K562 (cell line): Measurements from ENCODE around the gene C1orf116. TPM values are rescaled to one million over a fixed set of nuclear protein-coding genes. Genes with fewer than 3 reads are reported as not detected.

Experiments
- ATAC-seq: fragments of 200-7000 bp; cut with Tn5 transposase; 3 replicates; pipeline ENCODE4 v1.9.1; 2020; ENCODE audit warnings: moderate library complexity
- BruUV-seq: library from RNA; stranded (reverse); fragments of 400-500 nt; replicated peaks from 2 replicates; lab custom pipeline; 2021; lab: Mats Ljungman, UMichigan
- CTCF ChIA-PET: fragments of 300-600 bp; formaldehyde crosslinking; extraction: SDS; loops from one replicate; lab custom pipeline; 2021; ENCODE audit warnings: low intra/inter-chr PET ratio; lab: Yijun Ruan, JAX
- POLR2A ChIA-PET: fragments of 300-600, 350-650 bp; sonication (Branson Sonifier 250); formaldehyde crosslinking; extraction: SDS; loops from one replicate; lab custom pipeline; 2021; ENCODE audit warnings: antibody characterized with exemption, inconsistent platforms; lab: Yijun Ruan, JAX
- DNase-seq, 4 experiments: peaks; one replicate each; pipeline versions ENCODE4 v3.0.0 to v3.0.0-alpha.2; 2011 to 2018; ENCODE audit warnings: low spot score in 3 of 4, mixed read lengths in 3 of 4; ENCODE audit errors: extremely low read depth in 1 of 4
- FAIRE-seq: peaks from 2 replicates; lab custom pipeline; 2011; peaks lifted over from hg19 to GRCh38; lab: Jason Lieb, UNC
- H2AFZ ChIP-seq: 2 replicates; pipeline ENCODE4 v1.6.0; 2011; ENCODE audit warnings: low read depth, low read length, control low read depth, inconsistent platforms
- H3K27ac ChIP-seq: fragments of 200-600 bp; 3 replicates; pipeline ENCODE4 v1.8.0; 2011; ENCODE audit warnings: low read depth, mild to moderate bottlenecking, control low read depth, inconsistent platforms, low read length, moderate library complexity, mixed read lengths; ENCODE audit errors: extremely low read depth
- H3K27me3 ChIP-seq, 2 experiments: fragments of 300-600 bp in 1 of 2; 2 replicates in 1 of 2; 3 replicates in 1 of 2; pipeline versions ENCODE4 v1.6.0 to v1.8.0; 2011; ENCODE audit warnings: inconsistent platforms in 2 of 2, low read length in 2 of 2, mild to moderate bottlenecking in 1 of 2, mixed read lengths in 1 of 2, moderate library complexity in 1 of 2; ENCODE audit not compliant: control insufficient read depth in 2 of 2, insufficient read depth in 2 of 2
- H3K36me3 ChIP-seq: fragments of 300-600 bp; 3 replicates; pipeline ENCODE4 v1.8.0; 2011; ENCODE audit warnings: mild to moderate bottlenecking, low read length, inconsistent platforms; ENCODE audit not compliant: control insufficient read depth, insufficient read depth
- H3K4me1 ChIP-seq, 2 experiments: fragments of 200-600 bp in 1 of 2; replicated peaks in 1 of 2; 2 replicates in 1 of 2; 3 replicates in 1 of 2; pipeline versions ENCODE4 v1.5.1 to v1.8.0; 2011; ENCODE audit warnings: inconsistent platforms in 2 of 2, low read length in 2 of 2, mild to moderate bottlenecking in 1 of 2, mixed read lengths in 1 of 2, moderate library complexity in 1 of 2; ENCODE audit not compliant: control insufficient read depth in 2 of 2, insufficient read depth in 2 of 2
- H3K4me2 ChIP-seq: 2 replicates; pipeline ENCODE4 v1.6.1; 2011; ENCODE audit warnings: low read length, control low read depth, inconsistent platforms, mixed read lengths; ENCODE audit not compliant: insufficient read depth
- H3K4me3 ChIP-seq: fragments of 200-600 bp; sonication (generic), shearing (Covaris generic); 2 replicates; pipeline ENCODE4 v1.5.1; 2016; ENCODE audit warnings: control low read depth, inconsistent platforms
- H3K79me2 ChIP-seq: fragments of 200-600 bp; 3 replicates; pipeline ENCODE4 v1.8.0; 2011; ENCODE audit warnings: low read length, inconsistent platforms; ENCODE audit not compliant: control insufficient read depth, insufficient read depth
- H3K9ac ChIP-seq, 2 experiments: 2 replicates each; pipeline versions ENCODE4 v1.6.0 to v1.6.1; 2011; ENCODE audit warnings: low read depth in 2 of 2, low read length in 2 of 2, control low read depth in 1 of 2, inconsistent platforms in 1 of 2, mild to moderate bottlenecking in 1 of 2, mixed read lengths in 1 of 2; ENCODE audit not compliant: insufficient read depth in 1 of 2
- H3K9me1 ChIP-seq: one replicate; pipeline ENCODE4 v1.6.0; 2011; ENCODE audit warnings: inconsistent platforms, mild to moderate bottlenecking, low read length, moderate library complexity; ENCODE audit not compliant: control insufficient read depth, insufficient read depth
- H3K9me3 ChIP-seq: replicated peaks from 2 replicates; pipeline ENCODE4 v1.5.1; 2011; ENCODE audit warnings: low read depth, low read length, inconsistent platforms; ENCODE audit not compliant: control insufficient read depth, insufficient read depth
- H4K20me1 ChIP-seq: replicated peaks from 2 replicates; pipeline ENCODE4 v1.6.1; 2011; ENCODE audit warnings: low read length, inconsistent platforms, mixed read lengths; ENCODE audit not compliant: control insufficient read depth, insufficient read depth
- NR2C2 ChIP-seq, 2 experiments: fragments of 200-800 bp in 1 of 2; sonication (Bioruptor generic) in 1 of 2; sonication (generic) in 1 of 2; formaldehyde crosslinking in 1 of 2; IDR thresholded peaks; 2 replicates each; pipeline versions ENCODE4 v1.6.1 to v1.8.0; 2016 to 2022; ENCODE audit warnings: mild to moderate bottlenecking in 1 of 2, missing compliant biosample characterization in 1 of 2, missing genetic modification characterization in 1 of 2, missing genetic modification reagents in 1 of 2
- WGBS: fragments of 100-300 bp; shearing (Covaris generic); methylation state at CpG from one replicate; pipeline ENCODE4 v1.1.6; 2016; ENCODE audit warnings: low coverage, mixed read lengths; ENCODE audit not compliant: insufficient coverage; ENCODE audit errors: missing lambda C conversion rate; 5-methylcytosine and 5-hydroxymethylcytosine counted together
- in situ Hi-C: fragments of 300-500 bp; cut with MboI; formaldehyde crosslinking; loops from 4 replicates; pipeline ENCODE4 v1.15.0; 2018; ENCODE audit warnings: inconsistent platforms, mixed read lengths
- intact Hi-C: fragments of 100-400 bp; cut with micrococcal nuclease; formaldehyde crosslinking; loops from 2 replicates; pipeline ENCODE4 v1.14.2; 2022
- polyA plus RNA-seq, 8 experiments: library from polyadenylated mRNA; depleted of rRNA in 4 of 8; stranded (reverse) in 5 of 8; unstranded in 3 of 8; fragments of >200 nt; fragmentation: Nextera tagmentation in 2 of 8; fragmentation: Illumina TruSeq in 1 of 8; extraction: Ambion mirVana in 2 of 8; extraction: Trizol in 1 of 8; gene quantifications; 2 replicates each; pipeline versions ENCODE4 v1.2.1 to v1.2.3, GENCODE V29; 2011 to 2014; ENCODE audit warnings: inconsistent platforms in 1 of 8, missing spikeins in 1 of 8
- total RNA-seq, 7 experiments: library from RNA; depleted of rRNA in 6 of 7; stranded (reverse); fragments of >200 nt in 6 of 7; fragmentation: Illumina TruSeq in 2 of 7; extraction: Trizol in 2 of 7; gene quantifications; 2 replicates each; pipeline versions ENCODE4 v1.2.1 to v1.2.3, GENCODE V29; 2011 to 2021; ENCODE audit warnings: low replicate concordance in 1 of 7
- TF ChIP-seq, protein P1 (sequence below): fragments of 450-650 bp; formaldehyde crosslinking; IDR thresholded peaks from 2 replicates; pipeline ENCODE4 v1.4.0; 2020; ENCODE audit warnings: mild to moderate bottlenecking
- TF ChIP-seq, protein P2 (sequence below), 3 experiments: IDR thresholded peaks in 2 of 3; conservative IDR thresholded peaks in 1 of 3; 2 replicates each; pipeline ENCODE4 v1.5.1; 2011 to 2012; ENCODE audit warnings: low read length in 3 of 3, mild to moderate bottlenecking in 3 of 3, control low read depth in 2 of 3, improper control_type of control experiment in 1 of 3, inconsistent platforms in 1 of 3, low read depth in 1 of 3, mixed read lengths in 1 of 3, moderate library complexity in 1 of 3; ENCODE audit not compliant: insufficient read depth in 2 of 3
- TF ChIP-seq, protein P3 (sequence below): fragments of 450-650 bp; formaldehyde crosslinking; IDR thresholded peaks from 2 replicates; pipeline ENCODE4 v1.4.0; 2020; ENCODE audit warnings: mild to moderate bottlenecking, moderate library complexity

C1orf116 gene
- total and polyA plus RNA-seq, 9 of the 15 experiments (the other 6 are each of a cell fraction or from before 2014, with no cell fraction given): 0.62 to 3.0 (median 0.95) TPM

DNA sequence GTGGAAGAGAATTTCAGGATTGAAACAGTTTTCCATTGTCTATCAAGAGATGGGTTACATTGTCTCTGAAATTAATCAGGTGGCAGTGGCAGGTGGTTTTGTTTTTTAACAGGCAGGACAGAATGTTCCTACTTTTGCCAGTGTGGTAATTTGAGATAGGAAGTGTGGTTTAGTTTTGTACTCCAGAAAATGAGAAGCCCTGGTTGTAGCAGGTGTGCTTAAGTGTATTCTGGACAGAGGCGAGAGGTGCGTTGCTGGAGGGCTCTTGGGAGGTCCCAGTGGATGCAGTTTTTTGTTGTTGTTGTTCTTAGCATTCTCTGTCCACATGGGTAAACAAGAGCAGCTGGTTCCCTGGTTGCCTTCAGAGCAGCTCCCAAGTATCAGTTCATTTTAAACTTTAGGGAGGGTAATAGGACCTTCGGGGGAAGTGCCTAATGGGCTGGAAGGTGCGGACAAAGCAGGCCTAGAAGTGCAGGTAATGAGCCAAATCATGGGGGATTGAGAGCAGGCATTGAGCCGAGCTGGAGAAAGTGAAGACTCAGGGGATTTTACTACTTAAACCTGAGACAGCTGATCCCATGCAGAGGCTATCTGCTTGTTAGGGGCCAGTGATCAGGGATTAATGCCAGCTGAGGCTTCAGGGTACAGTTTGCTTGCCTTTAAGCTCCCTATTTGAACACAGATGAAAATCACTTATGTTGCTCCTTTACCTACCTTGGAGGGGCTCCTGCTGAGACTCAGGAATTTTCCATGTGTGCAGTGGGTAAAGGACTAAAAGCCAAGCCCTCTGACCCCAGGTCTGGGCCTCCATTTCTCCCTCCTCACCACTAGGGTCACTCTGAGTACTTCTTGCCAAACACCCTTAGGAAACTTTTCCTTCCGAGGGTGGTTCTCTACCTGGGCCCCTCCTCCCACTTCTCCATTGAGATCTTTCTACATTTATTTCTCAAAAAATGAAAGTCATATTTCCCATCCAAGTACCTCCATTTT, 26.6 kb upstream of the C1orf116 start:
- FAIRE-seq (no peak), ATAC-seq (peak; percentile 82), DNase-seq (peak in 3 of 4 experiments; percentile 43 to 51 (median 43))
- H3K4me2 ChIP-seq: no peak overlapping the region
- ChIA-PET CTCF (no interaction called here), POLR2A (interaction anchor here (0.6 to 1.0 kb wide), 4 partner anchors 26 to 651 kb away, joined by 3 to 4 read pairs (median 3); partner anchors contain the start of gene C1orf116)
- H3K27me3 ChIP-seq: no peaks in the 10 kb centered on the region
- peaks cover under 1 to 17% of the 10 kb centered on the region in 2 experiments; a peak in 4 of 5 replicates for H3K4me1 ChIP-seq
- no peak overlapping the region for H3K27ac ChIP-seq
- in situ Hi-C loops (no loop called here), intact Hi-C loops (loop anchor here (10.0 kb wide), 1 partner anchor 586 kb away; the partner anchor contains the start of gene CR1L)
- no peaks in the 10 kb centered on the region for H3K9me3 ChIP-seq
- H3K79me2 ChIP-seq: no peaks in the 10 kb centered on the region
- H2AFZ ChIP-seq: no peak overlapping the region
- no peaks in the 10 kb centered on the region for H4K20me1 ChIP-seq
- no peak overlapping the region; a peak in 1 of 4 replicates for H3K9ac ChIP-seq
- peaks cover 5% of the 10 kb centered on the region for H3K9me1 ChIP-seq
- 75% methylated on average over 6 of the region's 6 CpGs for WGBS
- BruUV-seq: no TSS peak
- H3K4me3 ChIP-seq: no peak overlapping the region
- TF ChIP-seq NR2C2 (CRISPR knock-in tag; IDR thresholded peaks at IDR 0.05) (no peak), NR2C2 (tag; IDR thresholded peaks at IDR 0.05) (0 out of 2 replicates have a peak, but pooled peaks have one; percentile 18)
- TF ChIP-seq, protein P1, sequence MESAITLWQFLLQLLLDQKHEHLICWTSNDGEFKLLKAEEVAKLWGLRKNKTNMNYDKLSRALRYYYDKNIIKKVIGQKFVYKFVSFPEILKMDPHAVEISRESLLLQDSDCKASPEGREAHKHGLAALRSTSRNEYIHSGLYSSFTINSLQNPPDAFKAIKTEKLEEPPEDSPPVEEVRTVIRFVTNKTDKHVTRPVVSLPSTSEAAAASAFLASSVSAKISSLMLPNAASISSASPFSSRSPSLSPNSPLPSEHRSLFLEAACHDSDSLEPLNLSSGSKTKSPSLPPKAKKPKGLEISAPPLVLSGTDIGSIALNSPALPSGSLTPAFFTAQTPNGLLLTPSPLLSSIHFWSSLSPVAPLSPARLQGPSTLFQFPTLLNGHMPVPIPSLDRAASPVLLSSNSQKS (CRISPR knock-in tag): no peak
- TF ChIP-seq, protein P2, sequence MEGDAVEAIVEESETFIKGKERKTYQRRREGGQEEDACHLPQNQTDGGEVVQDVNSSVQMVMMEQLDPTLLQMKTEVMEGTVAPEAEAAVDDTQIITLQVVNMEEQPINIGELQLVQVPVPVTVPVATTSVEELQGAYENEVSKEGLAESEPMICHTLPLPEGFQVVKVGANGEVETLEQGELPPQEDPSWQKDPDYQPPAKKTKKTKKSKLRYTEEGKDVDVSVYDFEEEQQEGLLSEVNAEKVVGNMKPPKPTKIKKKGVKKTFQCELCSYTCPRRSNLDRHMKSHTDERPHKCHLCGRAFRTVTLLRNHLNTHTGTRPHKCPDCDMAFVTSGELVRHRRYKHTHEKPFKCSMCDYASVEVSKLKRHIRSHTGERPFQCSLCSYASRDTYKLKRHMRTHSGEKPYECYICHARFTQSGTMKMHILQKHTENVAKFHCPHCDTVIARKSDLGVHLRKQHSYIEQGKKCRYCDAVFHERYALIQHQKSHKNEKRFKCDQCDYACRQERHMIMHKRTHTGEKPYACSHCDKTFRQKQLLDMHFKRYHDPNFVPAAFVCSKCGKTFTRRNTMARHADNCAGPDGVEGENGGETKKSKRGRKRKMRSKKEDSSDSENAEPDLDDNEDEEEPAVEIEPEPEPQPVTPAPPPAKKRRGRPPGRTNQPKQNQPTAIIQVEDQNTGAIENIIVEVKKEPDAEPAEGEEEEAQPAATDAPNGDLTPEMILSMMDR (IDR thresholded peaks at IDR 0.05 in 2 of 3, conservative IDR thresholded peaks at IDR 0.05 in 1 of 3; ENCODE audit: insufficient read depth in 2 of 3, low read depth in 1 of 3, low read length in 3 of 3): peak; percentile 20 to 49 (median 31); a peak in 5 of 6 replicates
- TF ChIP-seq, protein P3, sequence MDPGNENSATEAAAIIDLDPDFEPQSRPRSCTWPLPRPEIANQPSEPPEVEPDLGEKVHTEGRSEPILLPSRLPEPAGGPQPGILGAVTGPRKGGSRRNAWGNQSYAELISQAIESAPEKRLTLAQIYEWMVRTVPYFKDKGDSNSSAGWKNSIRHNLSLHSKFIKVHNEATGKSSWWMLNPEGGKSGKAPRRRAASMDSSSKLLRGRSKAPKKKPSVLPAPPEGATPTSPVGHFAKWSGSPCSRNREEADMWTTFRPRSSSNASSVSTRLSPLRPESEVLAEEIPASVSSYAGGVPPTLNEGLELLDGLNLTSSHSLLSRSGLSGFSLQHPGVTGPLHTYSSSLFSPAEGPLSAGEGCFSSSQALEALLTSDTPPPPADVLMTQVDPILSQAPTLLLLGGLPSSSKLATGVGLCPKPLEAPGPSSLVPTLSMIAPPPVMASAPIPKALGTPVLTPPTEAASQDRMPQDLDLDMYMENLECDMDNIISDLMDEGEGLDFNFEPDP (CRISPR knock-in tag): no peak
- H3K36me3 ChIP-seq: peaks cover 38% of the 10 kb centered on the region
